Thyroid gland (tissue), 4 donors: ENCODE results near the gene MTRF1L. TPM values are rescaled to one million over a fixed set of nuclear protein-coding genes. Genes with fewer than 3 reads are reported as not detected.

Experiments used
- DNase-seq, 2 donors: peaks; one replicate each; pipeline ENCODE4 v3.0.0-alpha.2; 2019
- H3K27ac ChIP-seq, 3 donors: fragments of 200-600 bp; sonication (generic); 1 replicate in 2 of 3; 2 replicates in 1 of 3; pipeline ENCODE4 v1.5.1; 2016 to 2019; ENCODE audit warnings: mild to moderate bottlenecking in 1 of 3, moderate library complexity in 1 of 3
- H3K27me3 ChIP-seq: fragments of 200-600 bp; sonication (generic); one replicate; pipeline ENCODE4 v1.5.1; 2019
- H3K36me3 ChIP-seq, 2 donors: fragments of 200-600 bp; sonication (generic); one replicate each; pipeline ENCODE4 v1.5.1; 2016 to 2019
- H3K4me1 ChIP-seq, 2 donors: fragments of 200-600 bp; sonication (generic); one replicate each; pipeline ENCODE4 v1.5.1; 2017 to 2019
- H3K4me3 ChIP-seq, 3 donors: fragments of 200-600 bp; sonication (generic); replicated peaks in 1 of 3; 1 replicate in 2 of 3; 2 replicates in 1 of 3; pipeline ENCODE4 v1.5.1; 2016; ENCODE audit warnings: mild to moderate bottlenecking in 1 of 3
- H3K9me3 ChIP-seq: fragments of 200-600 bp; sonication (generic); one replicate; pipeline ENCODE4 v1.5.1; 2017
- POLR2A ChIP-seq, 2 donors: fragments of 450-650 bp; IDR thresholded peaks; one replicate each; pipeline ENCODE4 v1.6.1; 2017; ENCODE audit warnings: antibody characterized with exemption in 2 of 2, mild to moderate bottlenecking in 2 of 2, moderate library complexity in 1 of 2
- intact Hi-C: fragments of 100-400 bp; cut with DNase I; formaldehyde crosslinking; loops from one replicate; pipeline ENCODE4 v1.15.1; 2023
- small RNA-seq: library from RNA; depleted of rRNA; stranded (forward); fragments of <200 nt; gene quantifications from one replicate; pipeline ENCODE3, GENCODE V24; 2016
- total RNA-seq, 4 donors: library from RNA; depleted of rRNA; stranded (reverse); fragments of >200 nt; gene quantifications; one replicate each; pipeline ENCODE4 v1.2.3, GENCODE V29; 2016
- TF ChIP-seq, protein P1 (sequence below), 6 experiments: fragments of 200-600 bp in 3 of 6; fragments of 450-650 bp in 3 of 6; sonication (generic) in 3 of 6; IDR thresholded peaks; one replicate each; pipeline ENCODE4 v1.5.1; 2016 to 2019; ENCODE audit warnings: antibody characterized with exemption in 6 of 6, mild to moderate bottlenecking in 2 of 6, inconsistent platforms in 1 of 6, moderate library complexity in 1 of 6

Gene MTRF1L
- total RNA-seq, 4 donors from 2014 or later = 15.7 to 23.8 (median 17.6) TPM

DNA sequence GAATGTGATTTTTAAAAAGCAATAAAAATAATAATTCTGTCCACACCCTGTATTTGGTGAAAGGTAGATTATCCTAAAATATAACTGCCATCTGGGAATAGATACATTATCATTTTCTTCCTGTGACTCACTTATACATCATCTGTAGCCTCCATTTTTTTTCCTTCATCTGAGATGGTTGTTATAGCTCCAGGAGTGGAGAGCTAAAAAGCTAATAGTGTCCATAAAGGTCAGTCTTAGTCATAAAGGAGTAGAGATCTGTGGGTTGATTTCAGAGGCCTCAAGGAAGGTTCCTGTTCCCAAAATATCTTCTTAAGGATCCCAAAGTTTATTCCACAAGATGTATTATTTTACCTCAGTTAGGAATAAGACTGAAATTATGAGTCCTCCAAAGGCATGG, 60.8 kb downstream of the MTRF1L start:
- no peaks in the 10 kb centered on the region for H3K36me3 ChIP-seq
- TF ChIP-seq POLR2A (IDR thresholded peaks at IDR 0.05) = no peak
- TF ChIP-seq, protein P1, sequence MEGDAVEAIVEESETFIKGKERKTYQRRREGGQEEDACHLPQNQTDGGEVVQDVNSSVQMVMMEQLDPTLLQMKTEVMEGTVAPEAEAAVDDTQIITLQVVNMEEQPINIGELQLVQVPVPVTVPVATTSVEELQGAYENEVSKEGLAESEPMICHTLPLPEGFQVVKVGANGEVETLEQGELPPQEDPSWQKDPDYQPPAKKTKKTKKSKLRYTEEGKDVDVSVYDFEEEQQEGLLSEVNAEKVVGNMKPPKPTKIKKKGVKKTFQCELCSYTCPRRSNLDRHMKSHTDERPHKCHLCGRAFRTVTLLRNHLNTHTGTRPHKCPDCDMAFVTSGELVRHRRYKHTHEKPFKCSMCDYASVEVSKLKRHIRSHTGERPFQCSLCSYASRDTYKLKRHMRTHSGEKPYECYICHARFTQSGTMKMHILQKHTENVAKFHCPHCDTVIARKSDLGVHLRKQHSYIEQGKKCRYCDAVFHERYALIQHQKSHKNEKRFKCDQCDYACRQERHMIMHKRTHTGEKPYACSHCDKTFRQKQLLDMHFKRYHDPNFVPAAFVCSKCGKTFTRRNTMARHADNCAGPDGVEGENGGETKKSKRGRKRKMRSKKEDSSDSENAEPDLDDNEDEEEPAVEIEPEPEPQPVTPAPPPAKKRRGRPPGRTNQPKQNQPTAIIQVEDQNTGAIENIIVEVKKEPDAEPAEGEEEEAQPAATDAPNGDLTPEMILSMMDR (IDR thresholded peaks at IDR 0.05) = no peak
- no peaks in the 10 kb centered on the region for H3K9me3 ChIP-seq
- intact Hi-C loops = no loop called here
- H3K27ac ChIP-seq = no peak overlapping the region
- H3K4me1 ChIP-seq = no peaks in the 10 kb centered on the region
- H3K27me3 ChIP-seq = no peaks in the 10 kb centered on the region
- H3K4me3 ChIP-seq = no peak overlapping the region
- DNase-seq = no peak

Small RNAs within 50 kb of the gene (small RNA-seq; reads per million reads assigned to genes)
- not detected for gene AL080276.1

Other genes with a start within 250 kb of the MTRF1L start
- gene FBXO5, start 19.7 kb downstream of the MTRF1L start, total RNA-seq = 1 to 10 TPM; 5.6 to 7.4 (median 6.2) TPM
- gene RGS17, start 128.6 kb upstream of the MTRF1L start, total RNA-seq = 10 to 100 TPM in 1 of 4 donors, 1 to 10 TPM in 3; 1.2 to 18.6 (median 3.4) TPM